ENCODE measurements around the gene TNFSF11.

Gene TNFSF11

DNA sequence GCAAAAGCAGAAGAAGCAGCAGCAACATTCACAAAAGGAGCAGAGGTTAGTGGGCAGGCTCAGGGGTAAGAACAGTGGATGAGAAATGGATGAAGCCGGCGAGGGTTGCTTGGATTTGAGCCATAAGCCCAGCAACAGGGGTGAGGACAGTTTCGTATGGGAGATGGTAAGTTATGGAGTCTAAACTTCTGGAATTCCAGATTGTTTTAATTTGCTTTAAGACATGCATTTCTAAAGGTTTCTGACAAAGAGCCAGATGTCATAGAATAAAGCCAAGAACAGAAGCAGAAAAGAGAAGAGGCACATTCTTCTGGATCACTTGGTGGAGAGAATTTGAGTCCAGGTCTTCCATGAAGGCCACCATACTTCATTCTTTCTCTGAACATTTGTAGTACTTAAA, 76.6 kb downstream of the TNFSF11 start:
- no peak overlapping the region for H3K27ac ChIP-seq (ENCODE audit: low read length)
- no peaks in the 10 kb centered on the region for H3K36me3 ChIP-seq (replicated peaks; ENCODE audit: low read depth, low read length)
- H3K9me3 ChIP-seq (ENCODE audit: insufficient read depth, low read length) = no peaks in the 10 kb centered on the region
- no peak overlapping the region for H3K4me2 ChIP-seq (ENCODE audit: low read length)
- no peaks in the 10 kb centered on the region for H4K20me1 ChIP-seq (ENCODE audit: insufficient read depth, low read length)
- no peaks in the 10 kb centered on the region for H3K79me2 ChIP-seq (ENCODE audit: low read length)
- H3K4me1 ChIP-seq (ENCODE audit: low read length) = peaks cover 11% of the 10 kb centered on the region
- peaks cover 35% of the 10 kb centered on the region for H3K27me3 ChIP-seq (ENCODE audit: low read depth, low read length)
- no peak overlapping the region for H3K9ac ChIP-seq (ENCODE audit: low read length)
- no peak for TF ChIP-seq EZH2phosphoT487 (IDR thresholded peaks at IDR 0.05; ENCODE audit: low read depth)
- TF ChIP-seq, protein P1, sequence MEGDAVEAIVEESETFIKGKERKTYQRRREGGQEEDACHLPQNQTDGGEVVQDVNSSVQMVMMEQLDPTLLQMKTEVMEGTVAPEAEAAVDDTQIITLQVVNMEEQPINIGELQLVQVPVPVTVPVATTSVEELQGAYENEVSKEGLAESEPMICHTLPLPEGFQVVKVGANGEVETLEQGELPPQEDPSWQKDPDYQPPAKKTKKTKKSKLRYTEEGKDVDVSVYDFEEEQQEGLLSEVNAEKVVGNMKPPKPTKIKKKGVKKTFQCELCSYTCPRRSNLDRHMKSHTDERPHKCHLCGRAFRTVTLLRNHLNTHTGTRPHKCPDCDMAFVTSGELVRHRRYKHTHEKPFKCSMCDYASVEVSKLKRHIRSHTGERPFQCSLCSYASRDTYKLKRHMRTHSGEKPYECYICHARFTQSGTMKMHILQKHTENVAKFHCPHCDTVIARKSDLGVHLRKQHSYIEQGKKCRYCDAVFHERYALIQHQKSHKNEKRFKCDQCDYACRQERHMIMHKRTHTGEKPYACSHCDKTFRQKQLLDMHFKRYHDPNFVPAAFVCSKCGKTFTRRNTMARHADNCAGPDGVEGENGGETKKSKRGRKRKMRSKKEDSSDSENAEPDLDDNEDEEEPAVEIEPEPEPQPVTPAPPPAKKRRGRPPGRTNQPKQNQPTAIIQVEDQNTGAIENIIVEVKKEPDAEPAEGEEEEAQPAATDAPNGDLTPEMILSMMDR (IDR thresholded peaks at IDR 0.05; ENCODE audit: low read depth, low read length) = no peak
- H3K4me3 ChIP-seq (ENCODE audit: low read length) = no peak overlapping the region
- no peak overlapping the region for H2AFZ ChIP-seq (ENCODE audit: low read depth, low read length)

GRCh38 chr13:42651936-42652641, 78.1 kb downstream of the TNFSF11 start:
- H3K9ac ChIP-seq (ENCODE audit: low read length) = no peak overlapping the region
- H4K20me1 ChIP-seq (ENCODE audit: insufficient read depth, low read length) = no peaks in the 10 kb centered on the region
- peaks cover 27% of the 10 kb centered on the region for H3K4me1 ChIP-seq (ENCODE audit: low read length)
- H3K9me3 ChIP-seq (ENCODE audit: insufficient read depth, low read length) = no peaks in the 10 kb centered on the region
- no peaks in the 10 kb centered on the region for H3K79me2 ChIP-seq (ENCODE audit: low read length)
- H3K36me3 ChIP-seq (replicated peaks; ENCODE audit: low read depth, low read length) = no peaks in the 10 kb centered on the region
- no peak for TF ChIP-seq EZH2phosphoT487 (IDR thresholded peaks at IDR 0.05; ENCODE audit: low read depth)
- TF ChIP-seq, protein P1 (IDR thresholded peaks at IDR 0.05; ENCODE audit: low read depth, low read length) = no peak
- no peak overlapping the region for H3K4me3 ChIP-seq (ENCODE audit: low read length)
- peaks cover 50% of the 10 kb centered on the region for H3K27me3 ChIP-seq (ENCODE audit: low read depth, low read length)
- no peak overlapping the region for H3K27ac ChIP-seq (ENCODE audit: low read length)
- no peak overlapping the region for H2AFZ ChIP-seq (ENCODE audit: low read depth, low read length)
- no peak overlapping the region for H3K4me2 ChIP-seq (ENCODE audit: low read length)

DNA sequence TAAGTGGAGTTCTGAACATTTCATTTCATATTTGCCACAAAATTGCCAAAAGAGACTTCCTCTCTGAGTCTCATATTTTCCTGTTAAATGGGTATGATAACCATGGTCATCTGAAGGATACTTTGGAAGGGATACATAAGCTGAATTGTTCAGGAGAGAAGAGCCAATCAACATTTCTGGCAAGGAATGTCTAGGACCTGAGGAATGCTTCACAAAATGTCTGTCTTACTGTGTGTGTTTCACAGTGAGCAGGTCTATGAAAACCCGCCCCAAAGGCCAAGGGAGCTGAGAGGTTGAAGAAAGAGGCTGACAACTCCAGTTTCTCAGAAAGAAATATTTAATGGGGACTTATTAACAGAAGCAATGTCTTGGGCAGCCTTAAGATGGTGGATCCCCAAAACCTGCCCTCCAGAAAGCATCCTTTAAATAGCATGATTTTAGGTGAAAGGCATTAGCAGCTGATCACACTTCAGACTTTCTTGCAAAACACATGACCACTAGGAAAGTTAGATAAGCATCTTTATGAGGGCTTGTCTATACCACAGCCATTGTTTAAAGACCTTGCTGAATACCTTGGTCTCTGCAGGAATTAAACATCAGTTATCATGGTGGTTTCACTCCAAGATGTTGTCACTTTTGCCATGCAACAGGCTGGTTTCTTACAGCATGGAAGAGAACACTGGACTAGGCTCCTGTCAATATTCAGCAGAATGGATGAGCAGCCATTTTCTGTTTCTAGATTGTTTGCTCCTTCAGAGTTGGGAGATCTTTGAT, 78.9 kb downstream of the TNFSF11 start:
- H3K9ac ChIP-seq (ENCODE audit: low read length) = no peak overlapping the region
- TF ChIP-seq, protein P1 (IDR thresholded peaks at IDR 0.05; ENCODE audit: low read depth, low read length) = no peak
- TF ChIP-seq EZH2phosphoT487 (IDR thresholded peaks at IDR 0.05; ENCODE audit: low read depth) = no peak
- H3K36me3 ChIP-seq (replicated peaks; ENCODE audit: low read depth, low read length) = no peaks in the 10 kb centered on the region
- H4K20me1 ChIP-seq (ENCODE audit: insufficient read depth, low read length) = no peaks in the 10 kb centered on the region
- H3K4me3 ChIP-seq (ENCODE audit: low read length) = no peak overlapping the region
- H2AFZ ChIP-seq (ENCODE audit: low read depth, low read length) = no peak overlapping the region
- peaks cover 27% of the 10 kb centered on the region for H3K4me1 ChIP-seq (ENCODE audit: low read length)
- peaks cover 57% of the 10 kb centered on the region for H3K27me3 ChIP-seq (ENCODE audit: low read depth, low read length)
- H3K4me2 ChIP-seq (ENCODE audit: low read length) = no peak overlapping the region
- H3K9me3 ChIP-seq (ENCODE audit: insufficient read depth, low read length) = no peaks in the 10 kb centered on the region
- H3K27ac ChIP-seq (ENCODE audit: low read length) = no peak overlapping the region
- no peaks in the 10 kb centered on the region for H3K79me2 ChIP-seq (ENCODE audit: low read length)

GRCh38 chr13:42653679-42654078, 79.7 kb downstream of the TNFSF11 start:
- no peak overlapping the region for H3K9ac ChIP-seq (ENCODE audit: low read length)
- H3K9me3 ChIP-seq (ENCODE audit: insufficient read depth, low read length) = no peaks in the 10 kb centered on the region
- H3K4me2 ChIP-seq (ENCODE audit: low read length) = peak overlapping the region; percentile 12; the same call in 1 of the 2 replicates
- no peak overlapping the region; the same call in 1 of the 2 replicates for H3K4me3 ChIP-seq (ENCODE audit: low read length)
- no peak overlapping the region for H3K27ac ChIP-seq (ENCODE audit: low read length)
- H3K27me3 ChIP-seq (ENCODE audit: low read depth, low read length) = peaks cover 64% of the 10 kb centered on the region
- no peaks in the 10 kb centered on the region for H3K36me3 ChIP-seq (replicated peaks; ENCODE audit: low read depth, low read length)
- no peak overlapping the region for H2AFZ ChIP-seq (ENCODE audit: low read depth, low read length)
- H3K79me2 ChIP-seq (ENCODE audit: low read length) = no peaks in the 10 kb centered on the region
- peaks cover 27% of the 10 kb centered on the region for H3K4me1 ChIP-seq (ENCODE audit: low read length)
- TF ChIP-seq, protein P1 (IDR thresholded peaks at IDR 0.05; ENCODE audit: low read depth, low read length) = no peak
- TF ChIP-seq EZH2phosphoT487 (IDR thresholded peaks at IDR 0.05; ENCODE audit: low read depth) = no peak
- H4K20me1 ChIP-seq (ENCODE audit: insufficient read depth, low read length) = no peaks in the 10 kb centered on the region
